ENCODE measurements around the gene UGT1A10.

UGT1A10 gene

DNA sequence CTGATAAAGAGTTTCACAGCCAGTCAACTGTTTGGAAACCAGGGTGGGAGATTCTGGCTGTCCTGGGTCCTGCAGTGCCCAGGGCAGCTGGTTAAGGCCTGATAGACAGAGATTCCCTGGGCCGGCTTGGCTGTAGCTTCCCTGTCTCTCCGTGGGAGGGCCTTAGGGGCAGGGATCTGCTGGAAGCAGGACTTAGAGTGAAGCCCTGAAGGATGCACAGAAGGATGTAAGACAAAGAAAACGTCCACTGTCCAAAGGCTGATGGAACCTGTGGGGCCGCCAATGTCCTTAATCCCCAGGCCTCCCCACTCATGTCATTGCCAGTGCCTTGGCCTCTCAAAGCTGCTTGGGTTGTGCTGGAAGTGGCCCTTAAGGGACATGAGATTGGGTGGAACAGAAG lies 174.8 kb downstream of the UGT1A10 start:
- DNase-seq = no peak

DNA sequence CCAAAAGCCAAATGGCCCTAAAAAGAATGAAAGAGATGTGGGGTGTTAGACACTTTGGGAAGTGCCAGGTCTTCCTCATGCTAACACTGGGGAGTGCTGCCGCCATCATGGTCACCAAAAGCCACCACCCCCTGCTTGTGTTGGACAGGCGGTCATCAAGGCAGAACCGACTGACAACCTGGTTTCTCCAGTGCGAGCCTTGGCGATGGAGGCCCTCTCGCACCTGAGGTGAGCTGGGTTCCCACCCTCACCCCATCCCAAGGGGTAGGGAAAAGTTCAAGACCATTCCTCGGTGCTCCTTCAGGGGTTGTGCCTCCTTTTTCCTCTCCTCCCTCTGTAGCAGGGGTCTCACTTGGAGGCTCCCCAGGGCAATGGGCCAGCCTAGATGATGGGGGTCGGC lies 175.5 kb downstream of the UGT1A10 start:
- DNase-seq = peak; percentile 1

DNA sequence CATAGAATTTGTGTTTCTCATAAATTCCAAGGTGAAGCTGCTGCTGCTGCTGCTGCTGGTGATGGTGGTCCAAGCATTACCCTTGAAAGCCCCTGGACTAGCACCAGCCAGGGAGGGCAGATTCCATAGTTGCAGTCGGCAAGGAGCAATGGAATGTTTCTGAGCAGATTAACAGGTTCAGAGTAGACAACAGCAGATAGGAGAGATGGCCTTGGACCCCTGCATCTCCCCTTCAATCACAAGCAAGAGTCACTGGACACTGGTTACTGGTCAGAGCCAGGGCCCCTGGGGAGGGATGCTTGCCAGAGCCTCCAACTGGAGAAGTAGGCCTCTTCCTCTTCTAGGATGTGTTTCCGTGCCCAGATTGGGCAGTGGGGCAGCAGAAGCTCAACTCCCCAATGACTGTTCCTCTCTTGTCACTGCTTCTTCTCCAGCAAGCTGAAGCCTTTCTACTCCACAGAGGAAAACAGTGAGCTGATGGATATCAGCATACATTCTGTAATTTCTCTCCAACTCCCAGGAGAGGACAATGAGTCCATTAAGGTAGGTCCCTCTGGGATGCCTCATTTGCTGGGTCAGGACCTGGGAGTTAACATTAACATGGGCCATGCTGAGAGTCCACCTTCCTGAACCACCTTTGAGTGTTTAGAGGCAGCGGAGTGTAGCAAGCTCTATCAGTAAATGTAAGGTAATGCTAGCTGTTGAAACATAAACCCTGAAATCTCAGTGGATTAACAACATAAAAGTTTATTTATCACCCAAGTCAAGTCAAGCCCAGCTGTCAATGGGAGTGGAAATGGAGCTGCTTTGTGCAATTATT lies 177.2 kb downstream of the UGT1A10 start:
- peak; percentile 15 for DNase-seq

- peak; percentile 18 for DNase-seq
Observed at GRCh38 chr2:233814056-233814835, 178.0 kb downstream of the UGT1A10 start.

- DNase-seq = no peak
Observed at GRCh38 chr2:233815861-233816260, 179.6 kb downstream of the UGT1A10 start.

DNA sequence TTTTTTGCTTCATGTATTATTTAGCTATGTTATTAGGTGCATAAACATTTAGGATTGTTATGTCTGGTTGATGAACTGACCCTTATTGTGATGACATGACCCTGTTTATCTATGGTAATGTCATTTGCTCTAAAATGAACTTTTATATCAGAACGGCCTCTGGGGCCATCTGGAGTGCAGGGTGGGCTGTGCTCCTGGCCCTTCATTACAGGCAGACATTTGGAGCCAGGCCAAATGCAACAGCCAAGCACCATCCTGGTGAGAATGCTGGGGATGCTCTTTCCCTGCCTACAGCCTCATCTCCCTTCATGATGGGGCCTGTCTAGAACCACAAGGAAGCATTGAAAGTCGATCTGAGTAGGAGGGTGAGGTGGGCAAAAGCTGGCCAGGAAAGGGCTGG lies 180.1 kb downstream of the UGT1A10 start:
- DNase-seq = no peak

GRCh38 chr2:233816771-233817170 lies 180.5 kb downstream of the UGT1A10 start:
- peak; percentile 3 for DNase-seq

GRCh38 chr2:233817361-233817911 lies 181.2 kb downstream of the UGT1A10 start:
- peak; percentile 18 for DNase-seq

DNA sequence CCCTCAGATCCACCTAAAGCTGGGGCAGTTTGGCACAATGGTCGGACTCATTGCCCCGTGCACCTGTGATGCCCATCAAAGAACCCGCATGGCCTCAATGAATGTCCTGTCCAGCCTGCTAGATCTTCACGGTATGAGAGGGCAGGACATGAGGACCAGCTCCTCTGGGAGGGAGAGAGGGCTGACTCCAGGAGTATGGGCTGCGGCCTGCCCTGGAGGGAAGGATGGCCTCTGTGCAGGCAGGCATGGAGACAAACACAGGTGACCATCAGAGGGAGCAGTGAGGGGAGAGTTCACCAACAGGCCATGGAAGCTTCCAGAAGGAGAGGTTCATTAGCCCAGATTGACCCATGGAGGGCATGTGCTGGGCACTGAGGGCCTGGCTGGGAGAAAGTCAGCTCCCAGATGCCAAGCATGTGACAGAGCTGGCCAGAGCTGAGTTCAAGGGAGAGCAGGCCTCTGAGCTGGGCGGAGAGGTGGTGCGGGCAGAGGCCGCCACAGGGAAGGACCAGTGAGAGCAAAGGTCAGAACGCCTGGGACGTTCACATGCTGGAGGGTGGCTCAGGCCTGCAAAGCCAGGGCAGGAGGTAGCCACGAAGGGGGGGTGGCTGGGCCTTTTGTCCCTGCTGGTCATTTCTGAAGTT lies 181.9 kb downstream of the UGT1A10 start:
- DNase-seq = no peak

GRCh38 chr2:233818639-233819621 lies 182.7 kb downstream of the UGT1A10 start:
- peak; percentile 20 for DNase-seq

GRCh38 chr2:233819884-233820773 lies 183.9 kb downstream of the UGT1A10 start:
- peak; percentile 4 for DNase-seq

DNA sequence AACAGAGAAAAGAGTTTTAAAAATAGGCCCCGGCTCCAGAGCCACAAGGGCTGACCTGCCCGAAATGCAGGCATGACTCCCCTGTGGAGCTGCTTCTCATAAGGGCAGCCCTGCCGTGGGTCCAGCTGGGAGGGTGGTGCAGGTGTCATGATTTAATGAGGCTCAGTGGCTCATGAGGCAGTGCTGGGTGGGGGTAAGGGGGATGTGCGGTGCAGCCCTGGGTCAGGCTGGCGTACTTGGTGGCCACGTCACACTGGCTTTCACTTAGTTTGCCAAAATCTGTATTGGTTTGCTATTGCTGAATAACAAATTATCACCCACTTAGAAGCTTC lies 184.5 kb downstream of the UGT1A10 start:
- peak; percentile 21 for DNase-seq

DNA sequence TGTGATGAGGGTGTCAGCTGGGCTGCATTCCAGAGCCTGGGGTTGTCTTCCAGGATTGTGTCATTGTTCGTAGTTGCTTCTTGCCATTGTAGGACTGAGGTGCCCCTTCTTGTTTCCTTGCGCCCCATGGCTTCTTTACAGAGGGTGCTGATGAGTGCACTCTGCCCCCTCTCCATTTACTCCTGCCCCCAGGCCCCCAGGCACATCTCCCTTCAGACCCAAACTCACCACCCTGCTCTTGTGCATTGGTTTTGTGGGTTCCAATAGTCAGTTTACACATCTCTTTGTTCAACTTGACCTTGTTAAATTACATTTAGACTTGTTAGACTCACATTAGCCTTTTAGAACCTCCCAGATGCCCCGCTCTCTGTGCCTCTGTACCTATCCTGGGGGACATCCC lies 184.9 kb downstream of the UGT1A10 start:
- peak; percentile 12 for DNase-seq

GRCh38 chr2:233821709-233822100 lies 185.5 kb downstream of the UGT1A10 start:
- peak; percentile 14 for DNase-seq

GRCh38 chr2:233822101-233822771 lies 186.0 kb downstream of the UGT1A10 start:
- DNase-seq = peak; percentile 16
